GM12872 (cell line): ENCODE data around the gene HUS1B.

ENCODE experiments used
- CTCF ChIP-seq: IDR thresholded peaks from 3 replicates; pipeline ENCODE4 v1.5.1; 2011; ENCODE audit warnings: low read depth, mild to moderate bottlenecking, low read length, moderate library complexity; ENCODE audit not compliant: insufficient read depth

HUS1B gene

GRCh38 chr6:654136-654535 lies 2.8 kb downstream of the HUS1B start:
- no peak for TF ChIP-seq CTCF

- TF ChIP-seq CTCF, result no peak
Observed at GRCh38 chr6:652865-653264, 4.0 kb downstream of the HUS1B start.

GRCh38 chr6:650098-650497 lies 6.8 kb downstream of the HUS1B start:
- no peak for TF ChIP-seq CTCF

- TF ChIP-seq CTCF, result no peak
Observed at GRCh38 chr6:642805-643204, 14.1 kb downstream of the HUS1B start.

DNA sequence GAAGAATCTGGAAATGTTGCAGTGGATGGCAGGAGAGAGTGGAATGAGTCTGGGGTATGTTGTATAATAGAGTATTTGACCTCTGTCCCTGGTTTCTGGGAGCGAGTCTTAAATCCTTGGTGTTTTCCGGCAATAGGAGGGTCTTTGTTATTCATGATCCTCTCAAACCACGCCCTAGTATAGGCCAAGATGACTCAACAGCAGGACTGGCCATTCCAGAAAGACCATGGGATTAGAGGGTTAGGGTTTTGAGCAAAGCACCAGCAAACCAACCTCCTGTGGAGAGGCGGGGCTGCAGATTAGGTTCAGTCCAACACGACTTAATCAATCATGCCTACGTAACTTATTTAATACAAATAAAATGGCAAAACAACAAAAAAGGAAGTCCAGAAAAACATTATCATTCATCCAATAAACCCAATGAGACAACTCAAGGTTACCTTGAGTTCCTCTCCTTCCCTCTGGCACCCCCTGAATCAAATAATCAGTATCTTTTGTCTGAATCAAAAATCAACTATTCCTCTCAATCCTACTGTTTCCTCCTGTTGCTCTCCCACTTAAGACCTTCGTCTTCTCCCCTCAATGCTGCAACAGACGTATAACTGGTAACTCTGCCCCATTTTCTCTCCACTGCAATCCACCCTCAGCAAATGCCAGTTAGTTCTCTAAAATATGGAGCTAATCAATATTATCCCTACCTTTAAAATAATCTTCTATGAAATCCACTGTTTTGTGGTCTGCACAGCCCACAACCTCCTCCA lies 15.5 kb downstream of the HUS1B start:
- no peak for TF ChIP-seq CTCF

- no peak for TF ChIP-seq CTCF
Observed at GRCh38 chr6:636488-636887, 20.4 kb downstream of the HUS1B start.

DNA sequence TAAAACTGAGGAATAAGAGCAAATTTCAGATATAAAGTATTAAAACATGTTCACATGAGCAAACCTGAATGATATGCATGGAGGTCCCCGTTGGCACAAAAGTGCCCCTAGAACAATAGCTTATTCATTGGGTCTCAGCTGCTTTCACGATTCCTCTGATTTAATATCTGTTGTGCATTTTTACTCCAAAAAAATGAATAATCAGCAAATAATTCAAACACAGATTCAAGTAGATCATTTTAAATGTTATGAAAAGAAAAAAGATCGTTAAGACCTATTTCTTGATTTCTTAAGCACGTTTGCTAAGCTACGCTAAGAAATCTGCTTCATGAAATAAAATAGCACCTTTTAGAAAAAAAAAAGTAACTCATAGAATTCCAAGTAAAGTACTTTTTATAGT lies 21.7 kb downstream of the HUS1B start:
- TF ChIP-seq CTCF, result no peak

- no peak for TF ChIP-seq CTCF
Observed at GRCh38 chr6:633611-634010, 23.3 kb downstream of the HUS1B start.
